H1 (cell line): ENCODE results near the gene EEPD1. TPM values are rescaled to one million over a fixed set of nuclear protein-coding genes. Genes with fewer than 3 reads are reported as not detected.

ENCODE experiments used
- CTCF ChIA-PET: fragments of 300-600 bp; sonication (Branson Sonifier 250); formaldehyde crosslinking; loops from one replicate; lab custom pipeline; 2021; ENCODE audit not compliant: partially characterized antibody; lab: Charles Lee
- POLR2A ChIA-PET: fragments of 300-600 bp; sonication (Branson Sonifier 250); formaldehyde crosslinking; loops from one replicate; lab custom pipeline; 2021; ENCODE audit warnings: inconsistent platforms; ENCODE audit not compliant: partially characterized antibody; lab: Charles Lee
- DNase-seq, 2 experiments: peaks; one replicate each; pipeline versions ENCODE4 v3.0.0 to v3.0.0-alpha.2; 2010 to 2022; ENCODE audit warnings: low spot score in 2 of 2, low read depth in 1 of 2, mixed read lengths in 1 of 2
- FAIRE-seq: peaks from 2 replicates; lab custom pipeline; 2011; peaks lifted over from hg19 to GRCh38; lab: Jason Lieb, UNC
- H2AFZ ChIP-seq: 2 replicates; pipeline ENCODE4 v1.8.1; 2012; ENCODE audit warnings: low read length, inconsistent platforms
- H2AK5ac ChIP-seq: 2 replicates; pipeline ENCODE4 v1.6.1; 2013; ENCODE audit warnings: low read depth, low read length
- H2BK120ac ChIP-seq: replicated peaks from 2 replicates; pipeline ENCODE3; 2013; ENCODE audit warnings: low read depth, low read length, inconsistent platforms
- H2BK12ac ChIP-seq: 2 replicates; pipeline ENCODE4 v1.6.1; 2013; ENCODE audit warnings: low read depth, low read length
- H2BK15ac ChIP-seq: 2 replicates; pipeline ENCODE4 v1.6.1; 2013; ENCODE audit warnings: low read length
- H2BK20ac ChIP-seq: 2 replicates; pipeline ENCODE4 v1.6.1; 2013; ENCODE audit warnings: low read length
- H2BK5ac ChIP-seq: 2 replicates; pipeline ENCODE4 v1.6.1; 2013; ENCODE audit warnings: low read depth, low read length
- H3K14ac ChIP-seq: 2 replicates; pipeline ENCODE4 v1.6.1; 2013; ENCODE audit warnings: inconsistent platforms; ENCODE audit not compliant: insufficient read length
- H3K18ac ChIP-seq: 2 replicates; pipeline ENCODE4 v1.6.1; 2013; ENCODE audit warnings: low read length; ENCODE audit errors: extremely low read depth
- H3K23ac ChIP-seq: 2 replicates; pipeline ENCODE4 v1.6.1; 2013; ENCODE audit warnings: inconsistent platforms; ENCODE audit not compliant: insufficient read length
- H3K23me2 ChIP-seq: 2 replicates; pipeline ENCODE4 v1.6.1; 2013; ENCODE audit warnings: low read depth, low read length
- H3K27ac ChIP-seq: 2 replicates; pipeline ENCODE4 v1.6.1; 2011; ENCODE audit warnings: low read depth, low read length, inconsistent platforms
- H3K27me3 ChIP-seq, 4 experiments: replicated peaks in 1 of 4; 1 replicate in 1 of 4; 2 replicates in 3 of 4; pipeline versions ENCODE4 v1.6.1 to v1.8.1; 2011 to 2013; ENCODE audit warnings: low read length in 3 of 4, mild to moderate bottlenecking in 3 of 4, inconsistent platforms in 2 of 4, mixed read lengths in 2 of 4, moderate library complexity in 1 of 4; ENCODE audit not compliant: control insufficient read depth in 3 of 4, insufficient read depth in 3 of 4; ENCODE audit errors: extremely low read depth in 1 of 4
- H3K36me3 ChIP-seq, 4 experiments: 2 replicates each; pipeline versions ENCODE4 v1.6.1 to v1.8.1; 2011 to 2013; ENCODE audit warnings: mild to moderate bottlenecking in 4 of 4, low read length in 3 of 4, moderate library complexity in 2 of 4, control low read depth in 1 of 4, inconsistent platforms in 1 of 4; ENCODE audit not compliant: insufficient read depth in 4 of 4, control insufficient read depth in 2 of 4
- H3K4ac ChIP-seq: replicated peaks from 2 replicates; pipeline ENCODE3; 2013; ENCODE audit warnings: low read length, low read depth, mixed read lengths, inconsistent platforms; ENCODE audit not compliant: insufficient read length
- H3K4me1 ChIP-seq, 4 experiments: replicated peaks in 1 of 4; 1 replicate in 1 of 4; 2 replicates in 3 of 4; pipeline versions ENCODE4 v1.6.1 to v1.8.1; 2011 to 2013; ENCODE audit warnings: low read length in 3 of 4, inconsistent platforms in 2 of 4, mixed read lengths in 1 of 4; ENCODE audit not compliant: insufficient read depth in 4 of 4, control insufficient read depth in 3 of 4
- H3K4me2 ChIP-seq, 2 experiments: 2 replicates each; pipeline versions ENCODE4 v1.6.1 to v1.8.1; 2011 to 2013; ENCODE audit warnings: low read depth in 2 of 2, low read length in 2 of 2, control low read depth in 1 of 2, inconsistent platforms in 1 of 2, mild to moderate bottlenecking in 1 of 2; ENCODE audit not compliant: insufficient read depth in 1 of 2
- H3K4me3 ChIP-seq, 4 experiments: fragments of 200-600, 300-600 bp in 1 of 4; sonication (generic), shearing (Covaris generic), sonication (Bioruptor Twin) in 1 of 4; 2 replicates each; pipeline versions ENCODE4 v1.5.1 to v1.8.1; 2011 to 2016; ENCODE audit warnings: low read length in 4 of 4, low read depth in 3 of 4, control low read depth in 2 of 4, inconsistent platforms in 2 of 4, mild to moderate bottlenecking in 2 of 4, mixed read lengths in 1 of 4, moderate library complexity in 1 of 4; ENCODE audit not compliant: insufficient read depth in 2 of 4; ENCODE audit errors: extremely low read depth in 1 of 4
- H3K56ac ChIP-seq: replicated peaks from 2 replicates; pipeline ENCODE3; 2013; ENCODE audit warnings: low read depth, mild to moderate bottlenecking, mixed read lengths, low read length, inconsistent platforms; ENCODE audit not compliant: insufficient read length
- H3K79me1 ChIP-seq: 2 replicates; pipeline ENCODE4 v1.6.1; 2013; ENCODE audit warnings: low read depth, low read length, control low read depth
- H3K79me2 ChIP-seq, 2 experiments: 2 replicates each; pipeline versions ENCODE4 v1.6.1 to v1.8.1; 2012 to 2013; ENCODE audit warnings: low read length in 2 of 2, mild to moderate bottlenecking in 2 of 2, inconsistent platforms in 1 of 2; ENCODE audit not compliant: insufficient read depth in 2 of 2, control insufficient read depth in 1 of 2
- H3K9ac ChIP-seq, 4 experiments: replicated peaks in 1 of 4; 1 replicate in 1 of 4; 2 replicates in 3 of 4; pipeline versions ENCODE4 v1.6.1 to v1.8.1; 2011 to 2013; ENCODE audit warnings: low read depth in 3 of 4, low read length in 3 of 4, control low read depth in 2 of 4, mild to moderate bottlenecking in 2 of 4, moderate library complexity in 2 of 4, inconsistent platforms in 1 of 4; ENCODE audit errors: extremely low read depth in 1 of 4
- H3K9me3 ChIP-seq, 2 experiments: 2 replicates each; pipeline versions ENCODE4 v1.6.1 to v1.8.1; 2012 to 2013; ENCODE audit warnings: mild to moderate bottlenecking in 2 of 2, moderate library complexity in 2 of 2, control low read depth in 1 of 2, inconsistent platforms in 1 of 2, low read depth in 1 of 2, low read length in 1 of 2, mixed read lengths in 1 of 2; ENCODE audit not compliant: insufficient read depth in 2 of 2
- H4K20me1 ChIP-seq, 2 experiments: replicated peaks in 1 of 2; 2 replicates each; pipeline versions ENCODE3 to v1.8.1; 2011 to 2013; ENCODE audit warnings: inconsistent platforms in 2 of 2, low read length in 2 of 2, mild to moderate bottlenecking in 1 of 2; ENCODE audit not compliant: insufficient read depth in 2 of 2, control insufficient read depth in 1 of 2
- H4K5ac ChIP-seq: 2 replicates; pipeline ENCODE4 v1.6.1; 2013; ENCODE audit warnings: low read length, low read depth, mixed read lengths, inconsistent platforms; ENCODE audit not compliant: insufficient read length
- H4K8ac ChIP-seq: 2 replicates; pipeline ENCODE4 v1.8.0; 2013; ENCODE audit warnings: mild to moderate bottlenecking, moderate library complexity, low read length, inconsistent platforms; ENCODE audit not compliant: insufficient read depth; ENCODE audit errors: extremely low read depth
- H4K91ac ChIP-seq: replicated peaks from 2 replicates; pipeline ENCODE3; 2013; ENCODE audit warnings: low read length, mixed read lengths, inconsistent platforms; ENCODE audit not compliant: insufficient read length
- BACH1 ChIP-seq: IDR thresholded peaks from 2 replicates; pipeline ENCODE4 v1.6.1; 2012; ENCODE audit warnings: low read length, improper control_type of control experiment
- WGBS, 2 experiments: shearing (Covaris generic) in 1 of 2; methylation state at CpG; one replicate each; pipeline versions ENCODE4 v1.1.6 to v1.1.7; 2013 to 2015; ENCODE audit warnings: low lambda C conversion rate in 2 of 2, mixed read lengths in 2 of 2, inconsistent platforms in 1 of 2, low coverage in 1 of 2, missing lambda C conversion rate in 1 of 2; ENCODE audit not compliant: insufficient replicate concordance in 2 of 2, insufficient coverage in 1 of 2, insufficient read length in 1 of 2; ENCODE audit errors: extremely low coverage in 1 of 2, missing lambda C conversion rate in 1 of 2; 5-methylcytosine and 5-hydroxymethylcytosine counted together
- polyA plus RNA-seq, 7 experiments: library from polyadenylated mRNA; depleted of rRNA in 3 of 7; stranded (reverse) in 5 of 7; unstranded in 2 of 7; fragments of >200 nt in 5 of 7; fragments of 200-250 nt in 2 of 7; gene quantifications; 1 replicate in 5 of 7; 2 replicates in 1 of 7; 4 replicates in 1 of 7; pipeline versions ENCODE4 v1.2.1 to v1.2.3, GENCODE V29; 2011 to 2013; ENCODE audit warnings: missing spikeins in 2 of 7, mixed read lengths in 2 of 7
- total RNA-seq: library from RNA; stranded (reverse); fragmentation: NEBNext Ultra II Directional; extraction: Animal tissue kit (Norgen Biotek cat#: 25700); gene quantifications from 2 replicates; pipeline ENCODE4 v1.2.1, GENCODE V29; 2021

Gene EEPD1
- total and polyA plus RNA-seq, 2 of the 8 experiments (the other 6 are each of a cell fraction or from before 2014, with no cell fraction given) = 3.1 to 7.8 TPM

DNA sequence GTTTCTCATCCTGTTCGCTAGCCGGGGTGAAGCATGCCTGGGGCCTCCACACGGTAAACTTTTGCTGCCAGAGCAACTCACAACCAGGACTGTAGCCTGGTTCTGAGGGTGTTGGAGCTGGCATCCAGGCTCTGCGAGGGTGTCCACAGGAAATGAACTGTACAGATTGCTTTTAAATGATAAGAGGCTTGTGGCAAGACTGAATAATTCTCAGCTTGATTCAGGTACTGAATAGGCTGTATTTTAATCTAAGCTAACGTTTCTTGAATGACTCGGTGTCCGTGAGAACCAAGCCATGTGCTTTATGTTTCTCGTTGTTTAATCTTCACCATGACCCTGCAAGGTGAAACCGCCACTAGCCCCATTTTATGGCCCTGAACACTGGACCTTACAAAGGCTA, 49.3 kb downstream of the EEPD1 start:
- peaks cover 0 to 2% of the 10 kb centered on the region in 2 experiments for H4K20me1 ChIP-seq
- TF ChIP-seq BACH1 = no peak
- H3K23ac ChIP-seq = no peak overlapping the region
- DNase-seq = no peak
- H2BK20ac ChIP-seq = no peak overlapping the region
- H3K4me3 ChIP-seq = no peak overlapping the region
- no peak overlapping the region for H2AK5ac ChIP-seq
- H4K91ac ChIP-seq = no peak overlapping the region
- H3K36me3 ChIP-seq = no peaks in the 10 kb centered on the region
- H2BK5ac ChIP-seq = no peak overlapping the region
- H2AFZ ChIP-seq = no peak overlapping the region
- H2BK120ac ChIP-seq = no peak overlapping the region
- H4K8ac ChIP-seq = no peak overlapping the region
- no peak overlapping the region for H2BK15ac ChIP-seq
- ChIA-PET POLR2A (no interaction called here), CTCF (interaction anchor here (1.2 to 1.7 kb wide), 3 partner anchors 12 to 135 kb away, joined by 3 to 5 read pairs (median 4); no protein-coding TSS in a partner anchor)
- no peak for FAIRE-seq
- H3K27ac ChIP-seq = no peak overlapping the region
- no peak overlapping the region for H4K5ac ChIP-seq
- no peak overlapping the region for H3K9ac ChIP-seq
- no peak overlapping the region for H3K14ac ChIP-seq
- peaks cover 0 to 3% (median 0%) of the 10 kb centered on the region in 4 experiments; a peak in 2 of 7 replicates for H3K4me1 ChIP-seq
- WGBS, 2 experiments = 80% methylated on average over 9 of the region's 9 CpGs; no CpG with 5 or more reads in 1 of the 2 experiments
- no peak overlapping the region for H3K4me2 ChIP-seq
- H3K4ac ChIP-seq = no peak overlapping the region
- no peaks in the 10 kb centered on the region for H3K79me1 ChIP-seq
- H3K23me2 ChIP-seq = no peaks in the 10 kb centered on the region
- H3K18ac ChIP-seq = no peak overlapping the region
- no peaks in the 10 kb centered on the region for H3K9me3 ChIP-seq
- no peak overlapping the region for H2BK12ac ChIP-seq
- no peak overlapping the region for H3K56ac ChIP-seq
- H3K79me2 ChIP-seq = no peaks in the 10 kb centered on the region
- H3K27me3 ChIP-seq = no peaks in the 10 kb centered on the region
